GM18519 (cell line): ENCODE data around the gene VPS45.
A peak's percentile ranks its signal among the peaks of the same experiment; 100 is the strongest.
"Not testable (repeated sequence)": the region's sequence is repeated elsewhere in the genome, so short reads cannot be mapped to it uniquely, and the experiment has no call there.

Experiments
- ATAC-seq: cut with Tn5 transposase; IDR thresholded peaks from one replicate; pipeline ENCODE4 v1.9.1; 2021; ENCODE audit warnings: mild to moderate bottlenecking, moderate library complexity; ENCODE audit not compliant: unreplicated experiment, low FRiP score

The VPS45 gene, protein sequence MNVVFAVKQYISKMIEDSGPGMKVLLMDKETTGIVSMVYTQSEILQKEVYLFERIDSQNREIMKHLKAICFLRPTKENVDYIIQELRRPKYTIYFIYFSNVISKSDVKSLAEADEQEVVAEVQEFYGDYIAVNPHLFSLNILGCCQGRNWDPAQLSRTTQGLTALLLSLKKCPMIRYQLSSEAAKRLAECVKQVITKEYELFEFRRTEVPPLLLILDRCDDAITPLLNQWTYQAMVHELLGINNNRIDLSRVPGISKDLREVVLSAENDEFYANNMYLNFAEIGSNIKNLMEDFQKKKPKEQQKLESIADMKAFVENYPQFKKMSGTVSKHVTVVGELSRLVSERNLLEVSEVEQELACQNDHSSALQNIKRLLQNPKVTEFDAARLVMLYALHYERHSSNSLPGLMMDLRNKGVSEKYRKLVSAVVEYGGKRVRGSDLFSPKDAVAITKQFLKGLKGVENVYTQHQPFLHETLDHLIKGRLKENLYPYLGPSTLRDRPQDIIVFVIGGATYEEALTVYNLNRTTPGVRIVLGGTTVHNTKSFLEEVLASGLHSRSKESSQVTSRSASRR

DNA sequence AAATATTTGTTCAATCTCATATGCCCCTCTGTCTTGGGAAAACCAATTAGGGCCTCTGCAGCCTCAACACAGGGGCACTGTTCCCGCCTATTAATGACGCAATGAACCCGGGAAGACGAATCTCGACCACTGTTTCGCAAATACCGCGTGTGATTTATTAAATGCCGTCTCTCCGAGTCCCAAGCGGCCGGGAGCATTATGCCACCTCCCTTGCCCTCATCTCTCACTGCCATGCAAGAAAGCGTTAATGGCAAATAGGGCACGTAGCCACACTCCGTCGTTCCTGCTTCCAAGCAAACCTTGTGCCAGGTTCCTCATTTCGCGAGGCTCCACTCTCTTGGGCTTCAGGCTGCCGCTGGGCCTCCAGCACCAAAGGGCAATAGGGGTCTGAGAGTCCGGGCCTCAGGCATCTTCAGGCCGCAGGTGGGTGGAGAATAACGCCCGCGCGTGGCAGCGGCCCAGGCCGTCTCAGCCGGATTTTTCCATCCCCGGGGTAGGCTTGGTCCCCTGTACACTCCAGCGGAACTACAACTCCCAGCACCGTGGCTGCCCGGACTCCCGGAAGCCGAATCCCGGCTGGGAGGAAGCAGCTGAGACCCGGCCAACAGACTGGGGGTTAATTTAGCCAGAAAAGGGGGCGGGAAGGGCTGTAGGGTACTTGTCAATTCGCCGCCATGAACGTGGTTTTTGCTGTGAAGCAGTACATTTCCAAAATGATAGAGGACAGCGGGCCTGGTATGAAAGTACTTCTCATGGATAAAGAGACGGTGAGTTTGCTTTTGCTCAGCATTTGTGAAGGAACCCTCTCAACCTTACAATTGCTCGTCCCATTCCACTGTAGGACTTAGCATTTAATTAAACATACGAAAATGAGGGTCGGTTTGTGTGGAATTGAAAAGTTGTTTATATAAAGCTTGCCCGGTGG, at the start of gene VPS45:
TSS of gene VPS45 (plus strand) at position 593 of the 925 bp plus-strand sequence. CDS start at position 675, 82 bp downstream.
- ATAC-seq, result peak; percentile 61

DNA sequence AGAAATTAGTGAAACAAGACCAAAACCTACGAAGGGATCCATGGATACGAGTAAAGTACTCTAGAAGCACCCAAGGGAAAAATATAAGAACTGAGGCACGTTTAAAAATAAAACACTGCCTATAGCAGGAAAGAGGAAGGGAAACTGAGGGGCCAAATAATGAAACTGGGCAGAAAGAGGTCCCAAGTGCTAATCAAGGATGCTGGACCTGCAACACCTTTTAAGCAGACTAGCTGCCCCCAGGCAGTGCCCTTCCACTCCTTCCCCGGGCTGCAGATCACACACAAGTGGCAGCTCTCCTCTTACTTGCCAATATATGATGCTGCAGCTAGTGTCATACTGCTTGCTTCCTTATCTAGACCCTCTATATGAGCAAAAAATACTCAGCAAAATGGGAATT, 49.4 kb upstream of the VPS45 start:
- no peak for ATAC-seq

DNA sequence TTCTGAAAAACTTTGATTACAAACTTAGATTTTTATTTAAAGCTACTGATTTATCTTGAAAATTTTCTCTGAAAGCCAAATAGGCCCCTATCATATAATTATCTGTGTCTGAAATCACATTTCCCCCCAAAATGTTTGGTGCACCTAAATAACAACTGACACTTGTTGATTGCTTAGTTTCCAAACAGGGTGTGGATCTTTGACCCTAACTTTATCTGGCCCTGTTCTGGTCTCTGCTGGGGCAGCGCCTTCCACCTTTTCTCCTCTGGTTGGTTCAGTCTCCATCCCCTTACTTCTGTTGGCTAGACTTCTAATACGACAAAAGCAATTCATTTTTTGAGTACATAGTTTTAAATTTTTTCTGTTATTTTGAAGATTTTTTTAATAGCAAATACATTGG, 46.9 kb upstream of the VPS45 start:
- no peak for ATAC-seq

DNA sequence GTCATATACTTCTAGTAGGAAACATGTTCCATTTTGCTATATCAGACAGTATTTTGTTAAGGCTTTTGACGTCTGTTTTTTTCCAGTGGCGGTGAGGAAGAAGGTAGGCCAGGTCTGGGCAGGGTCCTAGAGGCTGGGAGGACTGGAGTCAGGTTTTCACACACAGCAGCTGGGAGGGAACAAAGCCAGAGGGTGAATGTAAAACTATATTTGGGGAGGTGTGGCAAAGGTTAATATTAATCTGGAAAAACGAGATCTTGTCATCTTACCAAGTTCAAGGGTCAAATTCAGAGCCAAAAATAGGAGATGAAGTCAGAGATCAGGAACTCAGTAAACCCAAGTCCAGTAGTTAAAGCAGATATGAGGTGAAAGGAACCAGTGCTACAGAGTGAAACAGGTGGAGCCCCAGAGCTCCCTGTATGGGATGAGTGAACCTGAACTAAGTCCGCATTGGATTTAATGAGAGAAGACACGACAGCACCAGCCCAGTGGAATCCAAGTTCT, 46.3 kb upstream of the VPS45 start:
- no peak for ATAC-seq

DNA sequence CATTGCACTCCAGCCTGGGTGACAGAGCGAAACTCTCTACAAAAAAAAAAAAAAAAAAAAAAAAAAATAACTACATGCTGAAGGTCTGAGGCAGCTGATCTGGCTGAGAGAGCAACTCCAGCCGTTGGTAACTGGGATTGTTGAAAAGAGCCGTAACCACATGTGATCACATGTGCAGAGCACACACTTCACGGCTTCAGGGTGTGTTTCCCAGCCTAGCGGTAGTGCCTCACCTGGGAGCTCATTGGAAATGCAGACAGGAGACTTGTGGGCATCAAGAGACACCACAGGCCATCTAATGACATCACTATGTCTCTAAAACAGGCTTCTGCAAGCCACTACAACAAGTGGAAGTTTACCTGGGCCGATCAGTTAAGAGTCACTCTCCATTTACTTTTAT, 45.2 kb upstream of the VPS45 start:
- ATAC-seq, result no peak

DNA sequence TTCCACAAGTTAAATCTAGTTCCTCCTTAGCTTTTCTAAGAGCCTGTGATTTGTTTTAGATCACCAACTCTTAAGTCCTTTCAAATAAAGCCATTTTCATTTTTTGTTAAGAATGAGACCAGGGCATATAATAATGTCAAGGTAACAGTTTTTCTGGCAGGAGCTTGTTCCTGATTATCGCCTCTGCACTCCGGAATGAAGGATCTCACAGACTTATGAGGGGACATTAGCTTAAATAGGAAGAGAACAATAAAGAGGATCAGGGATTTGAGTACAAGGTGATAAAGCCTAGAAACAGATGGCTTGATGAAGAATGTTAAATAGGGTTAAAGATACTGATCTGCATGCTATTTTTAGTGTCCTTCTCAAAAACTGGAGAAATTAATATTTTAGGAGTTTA, 43.4 kb upstream of the VPS45 start:
- no peak for ATAC-seq

DNA sequence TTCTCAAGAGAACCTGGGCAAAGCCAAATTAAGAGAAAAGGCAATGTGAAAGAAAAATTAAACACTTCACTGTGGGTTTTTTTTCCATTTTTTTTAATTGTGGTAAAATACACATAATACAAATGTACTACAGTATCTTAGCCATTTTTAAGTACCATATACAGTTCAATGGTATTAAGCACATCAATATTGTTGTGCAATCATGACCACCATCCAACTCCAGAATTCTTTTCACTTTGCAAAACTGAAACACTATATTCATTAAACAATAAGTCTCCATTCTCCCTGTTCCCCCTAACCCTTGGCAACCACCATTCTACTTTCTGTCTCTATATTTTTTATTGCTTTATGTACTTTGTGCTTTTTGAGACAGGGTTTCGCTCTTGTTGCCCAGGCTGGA, 39.3 kb upstream of the VPS45 start:
- ATAC-seq, result no peak

DNA sequence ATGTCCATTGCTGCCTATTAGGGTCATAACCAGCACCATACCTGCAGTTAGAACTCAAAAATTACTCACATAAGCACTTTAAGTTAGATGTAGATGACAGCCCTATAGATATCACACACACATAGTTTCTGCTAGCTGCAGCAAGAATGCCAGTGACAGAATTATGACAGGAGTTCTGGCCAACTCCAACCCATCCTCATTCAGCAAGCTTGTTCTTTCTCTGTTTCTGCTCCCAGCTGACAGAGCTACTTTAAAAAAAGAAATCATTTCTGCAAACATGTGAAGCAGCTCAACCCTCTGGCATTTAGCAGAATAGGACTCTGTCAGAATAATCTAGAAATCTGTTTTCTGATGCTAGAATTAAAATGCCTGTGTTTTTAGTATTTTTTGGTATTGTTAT, 33.2 kb upstream of the VPS45 start:
- ATAC-seq, result no peak

DNA sequence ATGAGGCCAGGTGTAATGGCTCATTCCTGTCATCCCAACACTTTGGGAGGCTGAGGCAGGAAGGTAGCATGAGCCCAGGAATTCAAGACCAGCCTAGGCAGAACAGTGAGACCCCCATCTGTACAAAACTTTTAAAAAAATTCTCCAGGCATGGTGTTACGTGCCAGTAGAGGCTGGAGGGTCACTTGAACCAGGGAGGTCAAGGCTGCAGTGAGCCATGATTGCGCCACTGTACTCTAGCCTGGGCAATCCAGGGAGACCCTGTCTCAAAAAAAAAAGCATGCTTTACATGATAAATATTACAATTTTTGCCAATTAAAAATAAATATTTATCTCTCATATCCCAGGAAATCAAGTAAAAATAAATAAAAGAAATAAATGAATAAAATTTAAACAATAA, 17.6 kb upstream of the VPS45 start:
- ATAC-seq, result no peak

DNA sequence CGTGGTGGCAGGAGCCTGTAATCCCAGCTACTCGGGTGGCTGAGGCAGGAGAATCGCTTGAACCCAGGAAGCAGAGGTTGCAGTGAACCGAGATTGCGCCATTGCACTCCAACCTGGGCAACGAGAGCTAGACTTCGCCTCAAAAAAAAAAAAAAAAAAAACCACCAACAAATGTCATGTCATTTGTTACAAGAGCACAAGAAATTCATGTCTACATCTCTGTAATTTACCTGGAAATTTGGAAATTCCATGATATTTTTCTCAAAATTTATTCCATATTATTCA, 16.5 kb upstream of the VPS45 start:
- no peak for ATAC-seq

DNA sequence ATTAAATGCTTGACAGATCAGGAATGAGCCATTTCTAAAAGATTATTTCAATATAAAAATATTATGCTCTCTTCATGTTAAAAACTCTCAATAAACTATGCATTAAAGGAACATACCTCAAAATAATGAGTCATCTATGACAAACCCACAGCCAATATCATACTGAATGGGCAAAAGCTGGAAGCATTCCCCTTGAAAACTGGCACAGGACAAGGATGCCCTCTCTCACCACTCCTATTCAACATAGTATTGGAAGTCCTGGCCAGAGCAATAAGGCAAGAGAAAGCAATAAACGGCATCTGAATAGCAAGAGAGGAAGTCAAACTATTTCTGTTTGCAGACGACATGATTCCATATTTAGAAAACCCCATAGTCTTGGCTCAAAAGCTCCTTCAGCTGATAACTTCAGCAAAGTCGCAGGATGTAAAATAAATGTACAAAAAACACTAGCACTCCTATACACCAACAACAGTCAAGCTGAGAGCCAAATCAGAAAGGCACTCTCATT, 15.6 kb upstream of the VPS45 start:
- not testable (repeated sequence) for ATAC-seq

DNA sequence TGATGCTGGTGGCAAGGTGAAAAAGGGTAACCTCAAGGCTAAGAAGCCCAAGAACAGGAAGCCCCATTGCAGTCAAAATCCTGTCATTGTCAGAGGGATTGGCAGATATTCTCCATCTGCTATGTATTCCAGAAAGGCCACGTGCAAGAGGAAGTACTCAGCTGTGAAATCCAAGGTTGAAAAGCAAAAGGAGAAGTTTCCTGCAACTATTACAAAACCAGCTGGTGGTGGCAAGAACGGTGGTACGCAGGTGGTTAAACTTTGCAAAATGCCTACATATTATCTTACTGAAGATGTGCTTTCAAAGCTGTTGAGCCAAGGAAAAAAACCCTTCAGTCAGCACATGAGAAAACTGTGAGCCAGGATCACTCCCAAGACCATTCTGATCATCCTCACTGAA, 13.7 kb upstream of the VPS45 start:
- ATAC-seq, result no peak

DNA sequence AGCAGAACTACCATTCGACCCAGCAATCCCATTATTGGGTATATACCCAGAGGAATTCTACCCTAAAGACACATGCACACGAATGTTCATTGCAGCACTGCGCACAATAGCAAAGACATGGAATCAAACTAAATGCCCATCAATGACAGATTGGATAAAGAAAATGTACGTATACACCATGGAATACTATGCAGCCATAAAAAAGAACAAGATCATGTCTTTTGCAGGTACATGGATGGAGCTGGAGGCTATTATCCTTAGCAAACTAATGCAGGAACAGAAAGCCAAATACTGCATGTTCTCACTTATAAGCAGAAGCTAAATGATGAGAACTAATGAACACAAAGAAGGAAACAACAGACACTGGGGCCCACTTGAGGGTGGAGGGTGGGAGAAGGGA, 12.1 kb upstream of the VPS45 start:
- not testable (repeated sequence) for ATAC-seq

DNA sequence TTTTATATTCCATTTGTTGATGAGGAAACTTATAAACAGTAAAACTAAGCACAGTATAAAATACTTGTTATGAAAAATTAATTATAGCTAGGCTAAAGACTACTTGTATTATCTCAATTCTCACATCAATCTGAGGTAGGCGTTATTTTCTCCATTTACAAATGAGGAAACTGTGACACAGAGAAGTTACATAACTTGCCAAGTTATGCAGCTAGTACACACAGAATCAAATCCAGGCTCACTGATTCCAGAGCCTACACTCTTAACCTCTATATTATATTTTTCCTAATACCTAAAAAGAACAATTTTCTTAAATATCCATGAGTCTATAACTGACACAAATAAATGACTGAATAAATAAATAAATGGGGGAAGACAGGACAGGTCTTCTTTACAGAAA, 11.2 kb upstream of the VPS45 start:
- no peak for ATAC-seq

DNA sequence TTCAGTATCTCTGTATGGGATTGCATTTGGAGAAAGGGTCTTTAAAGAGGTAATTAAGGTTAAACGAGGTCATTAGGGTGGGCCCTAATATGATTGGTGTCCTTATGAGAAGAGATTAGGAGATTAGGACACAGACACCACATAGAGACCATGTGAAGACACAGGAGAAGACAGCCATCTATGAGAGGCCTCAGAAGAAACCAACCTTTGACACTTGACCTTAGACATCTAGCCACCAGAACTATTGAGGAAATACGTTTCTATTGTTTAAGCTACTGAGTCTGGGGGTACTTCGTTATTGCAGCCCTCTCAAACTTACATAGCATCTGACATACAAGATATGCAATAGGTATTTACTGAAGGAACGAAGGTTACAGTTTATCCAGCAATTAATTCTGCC, 7.3 kb upstream of the VPS45 start:
- no peak for ATAC-seq

DNA sequence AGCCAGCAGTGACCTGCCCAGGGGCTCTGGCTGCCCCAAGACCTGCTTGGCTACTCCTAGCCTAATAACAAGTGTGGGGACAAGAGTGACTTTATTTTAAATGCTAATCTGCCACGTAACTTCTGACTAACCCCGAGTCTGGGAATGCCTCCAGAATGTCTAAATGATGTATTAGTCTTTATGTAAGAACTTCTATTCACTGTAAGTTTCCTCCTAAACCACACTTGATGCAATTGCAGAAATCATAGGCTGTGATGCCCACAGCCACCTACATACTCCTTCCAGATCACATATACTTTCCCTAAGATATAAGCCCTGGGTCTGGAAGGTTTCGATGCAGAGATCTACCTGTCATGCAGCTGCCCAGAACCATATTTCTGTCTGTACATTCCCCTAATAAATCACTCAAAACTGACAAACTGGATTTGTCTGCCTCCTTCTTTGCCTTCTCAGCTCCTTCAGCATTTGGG, 5.9 kb upstream of the VPS45 start:
- no peak for ATAC-seq

DNA sequence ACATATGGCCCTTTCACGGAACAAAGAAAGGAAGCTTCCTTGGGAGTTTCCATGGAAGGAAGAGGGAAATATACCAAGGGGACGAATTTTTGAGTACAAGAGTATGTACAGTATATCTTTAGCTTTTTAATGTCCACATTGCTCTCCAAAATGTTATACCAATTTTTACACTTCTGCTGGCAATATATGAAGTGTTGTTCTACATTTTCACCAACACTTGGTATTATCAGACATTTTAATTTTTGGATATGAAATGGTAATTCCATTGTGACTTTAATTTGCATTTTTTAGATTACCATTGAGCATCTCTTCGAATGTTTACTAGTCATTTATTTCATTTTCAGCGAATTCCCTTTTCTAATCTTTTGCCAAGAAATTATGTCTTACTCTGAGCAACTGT, 5.5 kb upstream of the VPS45 start:
- no peak for ATAC-seq

DNA sequence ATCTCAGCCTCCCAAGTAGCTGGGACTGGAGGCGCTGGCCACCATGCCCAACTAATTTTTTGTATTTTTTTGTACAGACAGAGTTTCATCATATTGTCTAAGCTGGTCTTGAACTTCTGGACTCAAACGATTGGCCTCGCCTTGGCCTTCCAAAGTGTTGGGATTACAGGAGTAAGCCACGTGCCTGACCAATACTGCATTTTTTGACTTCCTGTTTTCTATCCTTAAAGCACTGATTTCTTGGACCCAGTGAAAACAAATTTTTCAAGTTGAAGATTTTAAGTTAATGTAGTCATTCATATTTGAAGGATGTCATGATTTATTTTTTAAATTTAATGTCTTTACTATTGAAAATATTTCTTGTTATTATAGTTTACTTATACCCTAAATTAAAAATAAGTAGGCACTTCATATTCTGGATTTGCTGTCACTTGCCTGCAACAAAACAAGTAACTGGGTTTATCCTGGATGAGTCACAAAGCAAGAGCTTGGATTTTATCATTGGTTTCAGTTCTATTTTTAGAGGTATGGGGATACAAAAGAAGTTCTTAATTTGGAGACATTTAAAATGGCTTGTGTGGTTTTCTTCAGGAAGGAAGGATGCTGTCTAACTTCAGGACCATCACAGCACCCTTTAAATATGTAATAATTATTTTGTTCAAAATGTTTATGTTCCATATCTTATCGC, 2.2 kb upstream of the VPS45 start:
- no peak for ATAC-seq

DNA sequence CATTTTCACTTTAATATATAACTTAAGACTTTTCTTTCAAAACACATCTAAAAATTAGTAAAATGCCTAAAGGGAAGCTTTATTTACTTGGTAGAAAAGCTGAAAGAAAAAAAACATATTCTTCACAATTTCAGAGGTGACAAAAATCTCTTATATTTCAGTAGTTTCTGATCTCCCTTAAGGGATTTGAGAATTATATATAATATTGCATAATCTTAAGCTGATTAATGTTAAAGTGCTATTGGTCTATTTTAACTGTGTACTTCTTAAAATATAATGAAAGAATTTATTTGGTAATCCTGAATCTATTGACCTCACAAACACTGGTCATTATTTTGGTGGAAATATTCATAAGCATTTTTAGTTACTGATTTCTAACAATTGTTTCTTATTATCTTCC, 1.2 kb upstream of the VPS45 start:
- no peak for ATAC-seq

DNA sequence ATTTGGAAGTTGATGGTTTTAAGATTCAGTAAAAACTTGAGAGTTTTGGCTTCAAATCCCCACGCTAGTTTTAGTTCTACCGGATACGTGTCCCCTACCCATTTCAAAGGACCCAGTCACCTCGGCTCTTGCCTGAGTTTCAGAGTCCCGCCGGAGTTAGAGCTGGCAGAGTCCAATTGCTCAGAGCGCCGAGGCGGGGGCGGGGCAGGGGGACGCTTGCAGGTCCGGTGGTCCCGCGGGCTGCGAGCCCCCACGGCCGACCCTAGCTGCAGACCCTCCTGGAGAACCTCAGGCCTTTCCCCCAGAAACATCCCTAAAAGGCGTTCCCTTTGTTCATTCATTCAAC, 765 bp upstream of the VPS45 start:
- ATAC-seq, result peak; percentile 18

DNA sequence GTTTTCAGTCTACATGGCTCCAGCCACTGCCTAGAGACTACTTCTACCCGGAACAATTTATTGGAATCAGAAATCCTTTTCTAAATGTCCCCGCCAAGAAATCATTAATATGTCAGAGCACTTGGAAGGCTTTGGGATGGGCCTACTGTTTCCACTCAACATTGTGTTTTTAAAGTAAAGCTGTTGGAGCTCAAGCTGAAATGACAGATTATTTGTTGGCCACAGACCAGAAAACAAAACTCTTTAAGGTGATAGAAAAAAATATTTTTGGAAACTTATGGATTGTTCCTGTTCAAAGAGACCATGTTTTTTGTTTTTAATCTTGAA, 496 bp downstream of the VPS45 start:
- ATAC-seq, result no peak
